ENCODE data around the gene TOPBP1. TPM values are rescaled to one million over a fixed set of nuclear protein-coding genes. Genes with fewer than 3 reads are reported as not detected.

Gene TOPBP1
- total and polyA plus RNA-seq, 2 of the 8 experiments (the other 6 are each of a cell fraction or from before 2014, with no cell fraction given): 19.7 to 35.9 TPM

GRCh38 chr3:133563816-133564215 lies 97.9 kb downstream of the TOPBP1 start:
- WGBS, 2 experiments (ENCODE audit: extremely low coverage in 1 of 2, insufficient coverage in 1 of 2, insufficient read length in 1 of 2, insufficient replicate concordance in 2 of 2, low coverage in 1 of 2, low lambda C conversion rate in 2 of 2, missing lambda C conversion rate in 1 of 2): 91% methylated on average over 1 of the region's 1 CpG; no CpG with 5 or more reads in 1 of the 2 experiments
- no peak overlapping the region for H2BK15ac ChIP-seq (ENCODE audit: low read length)
- no peak overlapping the region for H2BK12ac ChIP-seq (ENCODE audit: low read depth, low read length)
- ChIA-PET POLR2A (ENCODE audit: partially characterized antibody) (interaction anchor here (0.9 kb wide), 1 partner anchor 11 kb away, joined by 3 read pairs; no protein-coding TSS in a partner anchor), CTCF (ENCODE audit: partially characterized antibody) (interaction anchor here (1.8 kb wide), 1 partner anchor 15 kb away, joined by 5 read pairs; no protein-coding TSS in a partner anchor)
- no peak overlapping the region for H4K8ac ChIP-seq (ENCODE audit: extremely low read depth, insufficient read depth, low read length)
- H2AK5ac ChIP-seq (ENCODE audit: low read depth, low read length): no peak overlapping the region
- no peaks in the 10 kb centered on the region for H3K23me2 ChIP-seq (ENCODE audit: low read depth, low read length)
- no peaks in the 10 kb centered on the region for H3K27me3 ChIP-seq (replicated peaks in 1 of 4; ENCODE audit: control insufficient read depth in 3 of 4, extremely low read depth in 1 of 4, insufficient read depth in 3 of 4, low read length in 3 of 4)
- H3K18ac ChIP-seq (ENCODE audit: extremely low read depth, low read length): no peak overlapping the region
- H3K79me1 ChIP-seq (ENCODE audit: low read depth, low read length): no peaks in the 10 kb centered on the region
- H3K9ac ChIP-seq (replicated peaks in 1 of 4; ENCODE audit: extremely low read depth in 1 of 4, low read depth in 3 of 4, low read length in 3 of 4): no peak overlapping the region
- no peaks in the 10 kb centered on the region for H3K79me2 ChIP-seq (ENCODE audit: control insufficient read depth in 1 of 2, insufficient read depth in 2 of 2, low read length in 2 of 2)
- no peak overlapping the region for H2BK20ac ChIP-seq (ENCODE audit: low read length)
- H2AFZ ChIP-seq (ENCODE audit: low read length): no peak overlapping the region
- no peaks in the 10 kb centered on the region for H3K9me3 ChIP-seq (ENCODE audit: insufficient read depth in 2 of 2, low read depth in 1 of 2, low read length in 1 of 2)
- H3K23ac ChIP-seq (ENCODE audit: insufficient read length): no peak overlapping the region
- H3K4me2 ChIP-seq (ENCODE audit: insufficient read depth in 1 of 2, low read depth in 2 of 2, low read length in 2 of 2): no peak overlapping the region
- H3K4ac ChIP-seq (replicated peaks; ENCODE audit: insufficient read length, low read depth, low read length): no peak overlapping the region
- H3K4me1 ChIP-seq (replicated peaks in 1 of 4; ENCODE audit: control insufficient read depth in 3 of 4, insufficient read depth in 4 of 4, low read length in 3 of 4): no peaks in the 10 kb centered on the region
- H3K4me3 ChIP-seq (ENCODE audit: extremely low read depth in 1 of 4, insufficient read depth in 2 of 4, low read depth in 3 of 4, low read length in 4 of 4): no peak overlapping the region
- H2BK5ac ChIP-seq (ENCODE audit: low read depth, low read length): no peak overlapping the region
- H3K14ac ChIP-seq (ENCODE audit: insufficient read length): no peak overlapping the region
- H3K56ac ChIP-seq (replicated peaks; ENCODE audit: insufficient read length, low read depth, low read length): no peak overlapping the region
- no peaks in the 10 kb centered on the region for H3K36me3 ChIP-seq (ENCODE audit: control insufficient read depth in 2 of 4, insufficient read depth in 4 of 4, low read length in 3 of 4)
- no peak for DNase-seq (ENCODE audit: low read depth in 1 of 2, low spot score in 2 of 2)
- H4K5ac ChIP-seq (ENCODE audit: insufficient read length, low read depth, low read length): no peak overlapping the region
- H4K20me1 ChIP-seq (replicated peaks in 1 of 2; ENCODE audit: control insufficient read depth in 1 of 2, insufficient read depth in 2 of 2, low read length in 2 of 2): no peaks in the 10 kb centered on the region
- no peak overlapping the region for H2BK120ac ChIP-seq (replicated peaks; ENCODE audit: low read depth, low read length)
- H3K27ac ChIP-seq (ENCODE audit: low read depth, low read length): no peak overlapping the region
- no peak overlapping the region for H4K91ac ChIP-seq (replicated peaks; ENCODE audit: insufficient read length, low read length)
- FAIRE-seq: no peak
- no peak for TF ChIP-seq JUND (IDR thresholded peaks at IDR 0.05; ENCODE audit: low read length)
- TF ChIP-seq BCL11A (IDR thresholded peaks at IDR 0.05; ENCODE audit: low read depth in 2 of 2, low read length in 2 of 2): no peak
- TF ChIP-seq RXRA (IDR thresholded peaks at IDR 0.05; ENCODE audit: insufficient read depth, low read depth, low read length): no peak
- TF ChIP-seq TAF7 (optimal IDR thresholded peaks at IDR 0.05; ENCODE audit: borderline replicate concordance, low read depth, low read length): no peak
- no peak for TF ChIP-seq BACH1 (IDR thresholded peaks at IDR 0.05; ENCODE audit: low read length)
- no peak for TF ChIP-seq NRF1 (IDR thresholded peaks at IDR 0.05; ENCODE audit: low read depth, low read length)
- no peak for TF ChIP-seq E2F6 (IDR thresholded peaks at IDR 0.05)
- no peak for TF ChIP-seq ATF2 (IDR thresholded peaks at IDR 0.05; ENCODE audit: low read length)
- no peak for TF ChIP-seq CTBP2 (IDR thresholded peaks at IDR 0.05; ENCODE audit: borderline replicate concordance, insufficient read depth, insufficient read length, low read length)

Data from H1 (cell line).